HG03571 (cell line): Measurements from ENCODE around the gene CEP162.
"Not testable (repeated sequence)": the region's sequence is repeated elsewhere in the genome, so short reads cannot be mapped to it uniquely, and the experiment has no call there.

Experiments
- ATAC-seq: cut with Tn5 transposase; IDR thresholded peaks from one replicate; pipeline ENCODE4 v1.9.1; 2021; ENCODE audit not compliant: unreplicated experiment

Gene CEP162

GRCh38 chr6:84151669-84152068, 75.8 kb downstream of the CEP162 start:
- ATAC-seq, result no peak

- ATAC-seq, result no peak
These were observed 76.7 kb downstream of the CEP162 start for GRCh38 chr6:84150705-84151104.

- ATAC-seq, result no peak
These were observed 85.9 kb downstream of the CEP162 start for GRCh38 chr6:84141521-84141920.

- no peak for ATAC-seq
These were observed 88.1 kb downstream of the CEP162 start for GRCh38 chr6:84139311-84139710.

- ATAC-seq, result no peak
These were observed 89.4 kb downstream of the CEP162 start for GRCh38 chr6:84137989-84138575.

- no peak for ATAC-seq
These were observed 90.4 kb downstream of the CEP162 start for GRCh38 chr6:84137051-84137375.

GRCh38 chr6:84136364-84137050, 90.9 kb downstream of the CEP162 start:
- ATAC-seq, result no peak

GRCh38 chr6:84135291-84135690, 92.2 kb downstream of the CEP162 start:
- ATAC-seq, result no peak

GRCh38 chr6:84133385-84133784, 94.1 kb downstream of the CEP162 start:
- not testable (repeated sequence) for ATAC-seq

- ATAC-seq, result not testable (repeated sequence)
These were observed 97.9 kb downstream of the CEP162 start for GRCh38 chr6:84129588-84129987.

- ATAC-seq, result no peak
These were observed 104.3 kb downstream of the CEP162 start for GRCh38 chr6:84123186-84123585.

GRCh38 chr6:84119277-84119676, 108.2 kb downstream of the CEP162 start:
- no peak for ATAC-seq

- ATAC-seq, result no peak
These were observed 109.3 kb downstream of the CEP162 start for GRCh38 chr6:84118191-84118590.

- not testable (repeated sequence) for ATAC-seq
These were observed 112.4 kb downstream of the CEP162 start for GRCh38 chr6:84114933-84115594.

GRCh38 chr6:84111351-84111750, 116.1 kb downstream of the CEP162 start:
- not testable (repeated sequence) for ATAC-seq

GRCh38 chr6:84107495-84107894, 119.9 kb downstream of the CEP162 start:
- no peak for ATAC-seq

GRCh38 chr6:84105215-84105924, 122.1 kb downstream of the CEP162 start:
- not testable (repeated sequence) for ATAC-seq

- ATAC-seq, result no peak
These were observed 124.4 kb downstream of the CEP162 start for GRCh38 chr6:84103029-84103428.

- ATAC-seq, result no peak
These were observed 132.3 kb downstream of the CEP162 start for GRCh38 chr6:84095156-84095555.

- ATAC-seq, result no peak
These were observed 133.7 kb downstream of the CEP162 start for GRCh38 chr6:84093441-84094435.

GRCh38 chr6:84089552-84089951, 137.9 kb downstream of the CEP162 start:
- no peak for ATAC-seq
